HG02642 (cell line): Measurements from ENCODE around the gene BAD.

ENCODE experiments used
- ATAC-seq: cut with Tn5 transposase; IDR thresholded peaks from one replicate; pipeline ENCODE4 v1.9.1; 2021; ENCODE audit warnings: mild to moderate bottlenecking; ENCODE audit not compliant: unreplicated experiment, poor library complexity

BAD gene

DNA sequence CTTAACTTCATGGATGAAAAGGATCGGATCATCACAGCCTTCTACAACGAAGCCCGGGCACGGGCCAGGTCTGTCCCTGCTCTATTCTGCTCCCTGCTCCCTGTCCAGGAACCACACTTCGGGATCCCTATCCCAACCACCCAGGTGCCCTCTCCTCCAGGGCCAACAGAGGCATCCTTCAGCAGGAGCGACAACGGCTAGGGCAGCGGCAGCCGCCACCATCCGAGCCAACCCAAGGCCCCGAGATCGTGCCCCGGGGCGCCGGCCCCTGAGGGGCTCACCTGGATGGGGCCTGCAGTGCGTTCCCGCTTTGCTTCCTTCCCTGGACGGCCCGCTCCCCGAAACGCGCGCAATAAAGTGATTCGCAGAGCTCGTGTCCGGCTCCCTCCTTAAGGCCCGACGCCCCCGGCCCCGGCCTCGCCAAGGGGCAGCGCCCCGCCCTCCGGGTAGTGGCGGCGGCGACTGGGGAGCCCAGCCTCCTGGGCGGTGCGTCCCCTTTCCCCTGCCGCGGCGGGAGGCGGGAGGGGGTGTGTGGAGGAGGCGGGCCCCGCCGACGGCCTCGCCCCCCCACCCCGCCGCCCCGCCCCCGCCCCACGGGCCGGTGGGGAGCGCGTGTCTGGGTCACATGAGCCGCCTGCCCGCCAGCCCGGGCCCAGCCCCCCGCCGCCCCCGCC, 50.4 kb downstream of the BAD start, which contains the start of gene VEGFB:
TSS of gene VEGFB (plus strand) at position 672 of the 674 bp plus-strand sequence. CDS start 250 bp downstream, outside the sequence.
- ATAC-seq, result peak; percentile 40

DNA sequence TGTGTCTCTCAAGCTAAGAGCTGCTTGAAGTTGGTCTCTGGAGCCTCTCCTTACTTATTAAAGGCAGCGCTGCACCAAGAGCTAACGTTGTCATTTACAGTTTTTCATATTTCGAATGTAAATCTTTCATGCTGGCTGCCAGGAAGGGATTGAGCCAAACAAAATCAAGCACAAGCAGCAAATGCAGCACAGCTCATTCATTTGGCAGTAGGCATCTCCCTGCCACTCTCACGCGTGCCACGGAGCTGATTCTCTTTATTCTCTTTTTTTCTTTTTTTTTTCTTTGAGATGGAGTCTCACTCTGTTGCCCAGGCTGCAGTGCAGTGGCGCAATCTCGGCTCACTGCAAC, 51.5 kb downstream of the BAD start:
- ATAC-seq, result no peak

DNA sequence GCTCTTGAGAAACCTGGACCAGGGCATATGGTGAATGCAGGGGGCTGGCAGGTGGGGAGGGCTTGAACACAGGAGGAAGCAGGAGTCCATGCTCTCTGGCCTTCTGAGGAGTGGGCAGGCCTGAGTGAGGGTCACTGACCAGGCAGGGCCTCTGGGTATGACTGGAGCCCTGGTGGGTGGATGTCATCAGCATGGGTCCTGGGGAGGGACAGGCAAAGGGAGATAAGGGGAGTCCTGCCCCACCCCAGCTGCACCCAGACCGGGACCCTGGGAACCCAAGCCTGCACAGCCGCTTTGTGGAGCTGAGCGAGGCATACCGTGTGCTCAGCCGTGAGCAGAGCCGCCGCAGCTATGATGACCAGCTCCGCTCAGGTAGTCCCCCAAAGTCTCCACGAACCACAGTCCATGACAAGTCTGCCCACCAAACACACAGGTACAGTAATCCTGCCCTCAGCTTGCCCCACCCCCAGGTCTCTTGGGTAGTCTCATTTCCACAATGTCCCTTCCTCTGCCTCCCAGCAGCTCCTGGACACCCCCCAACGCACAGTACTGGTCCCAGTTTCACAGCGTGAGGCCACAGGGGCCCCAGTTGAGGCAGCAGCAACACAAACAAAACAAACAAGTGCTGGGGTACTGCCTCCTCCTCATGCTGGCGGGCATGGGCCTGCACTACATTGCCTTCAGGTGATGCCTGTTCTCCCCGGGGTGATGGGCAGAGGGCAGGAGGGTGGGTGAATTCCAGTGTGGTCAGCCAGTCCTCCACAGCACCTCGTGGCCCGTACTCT, 52.1 kb downstream of the BAD start:
- no peak for ATAC-seq

DNA sequence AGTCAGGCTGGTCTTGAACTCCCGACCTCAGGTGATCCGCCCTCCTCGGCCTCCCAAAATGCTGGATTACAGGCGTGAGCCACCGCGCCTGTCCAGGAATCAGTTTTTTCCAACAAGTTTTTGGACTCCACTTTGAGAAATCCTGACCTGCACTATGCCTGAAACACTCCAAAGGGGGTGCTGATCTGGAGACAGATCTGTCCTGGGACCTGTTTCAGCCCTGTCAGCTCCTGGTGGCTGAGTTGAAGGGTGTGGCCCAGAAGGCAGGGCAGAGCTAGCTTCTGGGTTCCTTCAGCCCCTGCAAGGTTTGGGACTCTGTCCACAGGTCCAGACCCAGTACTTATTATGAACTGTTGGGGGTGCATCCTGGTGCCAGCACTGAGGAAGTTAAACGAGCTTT, 52.9 kb downstream of the BAD start:
- ATAC-seq, result no peak

DNA sequence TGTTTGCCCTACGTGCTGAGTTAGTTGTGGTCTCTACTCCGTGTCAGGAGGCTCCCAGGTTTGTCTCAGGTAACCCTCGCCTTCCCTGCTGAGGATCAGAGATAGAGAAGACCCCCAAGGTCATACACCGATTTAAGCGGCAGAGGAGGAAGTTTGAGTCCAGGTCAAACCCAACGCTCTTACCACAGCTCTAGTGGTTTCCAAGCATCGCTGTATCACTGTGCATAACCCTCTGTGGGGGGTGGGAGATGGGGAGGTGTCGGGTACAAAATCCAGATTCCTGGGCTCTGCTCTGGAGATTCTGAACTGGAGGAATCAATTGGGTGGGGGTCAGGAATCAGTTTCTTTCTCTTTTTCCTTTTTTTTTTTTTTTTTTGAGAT, 53.5 kb downstream of the BAD start:
- ATAC-seq, result no peak

DNA sequence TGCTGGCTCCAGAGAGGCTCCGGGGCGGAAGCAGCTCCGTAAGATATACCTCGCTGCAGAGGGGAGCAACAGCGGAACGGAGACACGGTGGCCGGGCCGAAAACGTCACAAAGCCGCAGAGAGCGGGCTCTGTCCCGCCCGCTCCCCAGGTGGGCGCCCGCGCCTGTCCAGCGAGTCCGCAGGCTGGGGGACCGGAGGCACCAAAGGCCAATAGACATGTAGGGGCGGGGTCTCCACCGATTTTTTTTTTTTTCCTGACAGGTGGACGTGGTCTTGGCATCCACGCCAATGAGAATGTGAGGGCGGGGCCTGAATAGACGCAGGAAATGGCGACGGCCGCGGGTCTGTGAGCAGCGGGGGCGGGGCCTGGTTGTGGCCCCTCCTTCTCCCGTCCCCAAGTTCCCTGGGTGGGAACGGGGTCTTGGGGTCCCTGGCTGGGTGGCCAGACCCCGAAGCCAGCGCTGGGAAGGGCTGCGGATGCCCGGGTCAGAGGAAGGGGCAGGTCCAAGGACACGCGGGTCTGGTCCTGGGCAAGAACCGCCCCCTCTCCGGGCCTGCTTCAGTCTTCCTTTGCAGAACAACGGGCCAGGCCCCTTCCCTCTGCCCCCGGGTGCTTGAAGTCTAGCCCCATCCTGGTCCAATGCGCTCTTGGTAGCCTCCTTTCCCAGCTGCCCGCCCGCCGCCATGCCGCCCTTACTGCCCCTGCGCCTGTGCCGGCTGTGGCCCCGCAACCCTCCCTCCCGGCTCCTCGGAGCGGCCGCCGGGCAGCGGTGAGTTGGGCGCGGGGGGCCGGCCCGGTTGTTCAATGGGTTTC, 54.1 kb downstream of the BAD start, which contains the start of gene DNAJC4:
TSS of gene DNAJC4 (plus strand) at position 378 of the 814 bp plus-strand sequence. CDS start at position 685, 307 bp downstream.
- peak; percentile 53 for ATAC-seq

DNA sequence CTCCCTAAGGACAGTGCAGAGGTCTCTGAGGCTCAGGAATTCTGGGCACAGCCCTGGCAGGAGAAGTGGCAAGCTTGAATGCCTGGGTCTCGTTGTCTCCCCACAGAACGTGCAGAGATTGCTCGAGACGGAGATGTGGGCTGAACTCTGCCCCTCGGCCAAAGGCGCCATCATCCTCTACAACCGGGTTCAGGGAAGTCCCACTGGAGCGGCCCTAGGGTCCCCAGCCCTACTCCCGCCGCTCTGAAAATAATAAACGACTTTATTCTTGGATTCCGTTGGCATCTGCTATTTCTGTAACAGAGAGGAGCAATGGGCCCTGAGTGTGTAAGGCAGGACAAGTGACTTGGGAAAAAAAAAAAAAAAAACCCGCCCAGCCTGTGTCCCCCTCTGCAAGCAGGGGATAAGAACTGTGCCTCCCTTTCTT, 54.7 kb downstream of the BAD start:
- no peak for ATAC-seq

DNA sequence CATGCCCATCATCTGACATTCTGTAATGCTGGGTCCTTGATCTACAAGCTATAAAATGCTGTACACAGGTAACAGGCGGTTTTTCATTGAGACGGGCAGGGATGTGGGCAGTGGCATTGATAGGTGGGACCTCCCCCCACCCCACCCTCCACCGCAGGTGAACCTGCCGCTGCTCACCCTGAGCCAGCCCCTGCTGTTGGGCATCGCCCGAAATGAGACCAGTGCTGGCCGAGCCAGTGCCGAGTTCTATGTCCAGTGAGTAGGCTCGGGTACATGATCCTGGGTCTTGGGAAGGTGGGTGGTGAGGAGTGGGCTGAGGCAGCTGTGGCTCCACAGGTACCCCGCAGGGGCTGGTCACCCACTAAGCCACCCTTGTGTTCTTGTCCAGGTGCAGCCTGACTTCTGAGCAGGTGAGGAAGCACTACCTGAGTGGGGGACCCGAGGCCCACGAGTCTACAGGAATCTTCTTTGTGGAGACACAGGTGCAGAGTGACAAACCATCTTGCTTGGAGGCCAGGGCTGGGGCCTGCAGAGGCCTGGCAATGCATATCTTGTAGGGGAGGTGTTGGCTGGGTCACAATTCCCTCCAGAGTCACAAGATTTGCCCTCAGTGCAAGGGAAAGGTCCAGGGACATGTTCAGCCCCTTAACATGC, 55.2 kb downstream of the BAD start:
- ATAC-seq, result no peak

DNA sequence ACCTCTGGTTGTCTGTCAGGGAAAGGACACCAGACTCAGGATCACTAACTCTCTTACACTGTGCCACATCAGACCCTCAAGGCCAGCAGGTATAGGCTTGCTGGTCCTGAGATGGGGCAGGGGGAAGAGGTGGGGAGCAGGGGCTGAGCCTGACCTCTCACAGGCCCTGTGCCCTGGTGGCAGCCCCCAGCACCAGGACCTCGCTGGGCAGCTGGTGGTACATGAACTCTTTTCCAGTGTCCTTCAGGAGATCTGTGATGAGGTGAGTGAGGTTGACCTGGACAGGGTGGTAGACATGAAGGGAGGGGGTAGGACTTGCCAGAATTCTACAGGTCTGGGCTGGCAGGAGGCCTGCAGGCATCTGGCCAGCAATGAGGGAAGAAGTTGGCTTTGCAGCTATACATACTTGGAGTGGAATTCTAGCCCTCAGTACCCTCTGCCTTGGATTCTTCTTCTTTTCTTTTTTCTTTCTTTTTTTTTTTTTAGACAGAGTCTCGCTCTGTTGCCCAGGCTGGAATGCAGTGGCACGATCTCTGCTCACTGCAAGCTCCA, 57.0 kb downstream of the BAD start:
- ATAC-seq, result no peak

DNA sequence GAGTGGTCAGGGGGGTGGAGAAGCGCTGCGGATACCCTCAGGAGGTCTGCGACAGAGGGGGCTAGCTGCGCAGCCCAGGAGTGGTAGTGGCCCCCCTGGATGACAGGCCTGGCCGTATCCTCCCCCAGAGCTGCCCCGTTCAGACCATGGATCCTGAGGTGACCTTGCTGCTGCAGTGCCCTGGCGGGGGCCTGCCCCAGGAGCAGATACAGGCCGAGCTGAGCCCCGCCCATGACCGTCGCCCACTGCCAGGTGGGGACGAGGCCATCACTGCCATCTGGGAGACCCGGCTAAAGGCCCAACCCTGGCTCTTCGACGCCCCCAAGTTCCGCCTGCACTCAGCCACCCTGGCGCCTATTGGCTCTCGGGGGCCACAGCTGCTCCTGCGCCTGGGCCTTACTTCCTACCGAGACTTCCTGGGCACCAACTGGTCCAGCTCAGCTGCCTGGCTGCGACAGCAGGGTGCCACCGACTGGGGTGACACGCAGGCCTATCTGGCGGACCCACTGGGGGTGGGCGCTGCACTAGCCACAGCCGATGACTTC, 57.9 kb downstream of the BAD start:
- peak; percentile 31 for ATAC-seq

DNA sequence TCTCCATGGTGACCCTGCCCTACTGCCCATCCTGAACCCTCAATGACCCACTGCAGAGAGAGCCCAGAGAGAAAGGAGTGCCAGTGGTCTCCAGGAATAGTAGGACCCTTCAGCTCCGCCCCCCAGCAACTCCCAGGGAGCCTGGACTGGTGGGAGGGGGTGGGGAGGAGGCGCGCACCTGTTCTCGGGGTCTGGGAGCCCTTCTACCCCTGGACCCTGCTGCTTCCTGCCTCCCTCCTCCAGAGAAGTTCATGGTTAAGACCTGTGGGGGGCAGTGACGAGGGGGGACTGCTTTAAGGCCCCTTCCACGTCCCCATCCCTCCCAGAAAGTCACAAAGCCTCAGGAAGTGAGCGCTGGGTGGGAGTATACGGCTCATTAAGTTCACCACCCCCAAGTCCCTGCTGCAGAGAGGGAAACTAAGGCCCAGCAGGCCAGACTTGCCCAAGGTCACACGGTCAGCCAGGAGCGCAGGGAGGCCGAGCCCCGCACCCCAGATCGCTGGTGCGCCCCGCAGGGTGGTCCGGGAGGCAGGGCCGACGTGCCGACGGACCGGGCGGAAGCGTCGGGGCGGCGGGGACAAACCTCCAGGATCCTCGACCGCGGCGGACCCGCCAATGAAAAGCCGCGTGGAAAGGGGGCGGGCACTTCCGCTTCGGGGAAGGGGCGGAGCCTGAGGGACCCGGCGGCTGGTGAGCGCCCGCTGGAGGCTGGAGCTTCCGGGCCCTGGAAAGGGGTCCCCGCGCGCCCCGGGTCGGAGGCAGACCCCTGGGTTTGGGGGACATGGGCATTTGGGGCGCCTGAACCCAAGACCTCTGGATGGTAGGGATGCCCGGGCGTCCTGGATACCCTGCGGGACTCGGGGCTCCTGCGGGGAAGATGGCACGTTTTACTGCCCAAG, 58.6 kb downstream of the BAD start, which contains the start of the genes NUDT22 and TRPT1:
TSS of gene NUDT22 (plus strand) at position 667 of the 899 bp plus-strand sequence. CDS start 379 bp downstream, outside the sequence.
TSS of gene TRPT1 (minus strand) at position 579 of the 899 bp plus-strand sequence. CDS start at position 253, 326 bp downstream.
- peak; percentile 48 for ATAC-seq

DNA sequence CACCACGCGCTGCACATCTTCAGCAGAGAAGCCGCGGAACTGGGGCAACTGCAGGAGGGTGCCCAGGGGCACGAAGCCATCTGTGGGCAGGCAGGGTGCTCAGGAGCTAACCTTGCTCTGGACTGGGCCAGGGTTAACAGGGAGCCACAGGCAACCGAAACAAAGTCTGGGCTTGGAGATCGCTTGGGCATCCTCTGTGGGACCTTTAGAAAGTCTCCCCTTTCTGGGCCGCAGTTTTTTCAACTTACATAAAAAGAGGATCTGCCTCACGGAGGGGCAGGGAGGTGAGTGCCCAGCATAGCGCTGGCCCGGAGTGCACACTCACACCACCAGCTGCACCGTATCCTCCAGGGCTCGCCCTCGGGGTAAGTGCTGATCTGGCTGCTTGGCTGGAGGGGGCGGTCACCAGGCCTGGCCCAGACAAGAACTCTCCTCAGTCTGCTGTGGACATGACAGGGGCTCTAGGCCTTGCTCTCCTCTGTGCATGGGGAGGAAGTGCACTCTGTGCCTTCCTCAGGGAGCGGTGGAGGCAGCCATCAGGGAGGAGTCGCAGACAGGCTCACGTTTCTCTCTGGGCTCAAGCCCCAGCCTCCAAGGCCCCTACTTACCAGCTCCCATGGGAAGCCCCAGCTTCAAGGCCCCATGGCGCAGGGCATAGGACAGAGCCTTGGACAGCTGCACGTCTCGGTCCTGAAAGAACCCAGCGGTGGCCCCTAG, 59.4 kb downstream of the BAD start:
- ATAC-seq, result no peak

DNA sequence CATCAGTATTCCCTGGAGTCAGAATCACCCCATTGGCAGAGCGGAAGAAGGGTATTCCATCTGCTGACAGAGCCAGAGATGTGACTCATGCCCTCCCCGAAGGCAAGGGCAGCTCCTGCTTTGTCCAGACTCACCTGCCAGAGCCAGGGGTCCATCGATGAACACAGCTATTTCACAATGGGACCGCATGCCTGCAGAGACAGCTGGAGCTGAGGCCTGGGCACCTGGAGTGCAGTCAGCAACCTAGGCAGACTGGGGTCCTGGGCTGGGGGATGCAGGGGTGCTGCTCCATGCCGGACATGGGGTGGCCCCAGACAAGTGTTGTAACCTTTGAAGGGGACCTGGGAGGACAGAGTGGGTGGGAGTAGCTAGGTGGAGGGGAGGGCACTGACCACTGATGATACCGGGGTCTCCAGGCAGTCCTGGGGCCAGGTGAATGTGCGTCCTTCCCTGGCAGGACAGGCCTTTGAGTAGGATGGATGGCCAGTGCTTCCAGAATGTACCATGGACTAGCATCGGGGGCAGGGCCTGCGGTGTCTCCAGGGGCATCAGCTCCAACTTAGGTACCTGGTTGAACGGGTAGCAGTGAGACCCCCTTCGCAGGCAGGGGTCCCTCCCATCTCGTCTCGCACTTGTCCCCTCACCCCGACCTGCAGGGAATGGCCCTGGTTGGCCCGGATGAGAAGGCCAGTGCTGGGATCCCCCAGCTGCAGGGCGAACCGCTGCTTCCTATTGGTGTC, 60.1 kb downstream of the BAD start:
- no peak for ATAC-seq

DNA sequence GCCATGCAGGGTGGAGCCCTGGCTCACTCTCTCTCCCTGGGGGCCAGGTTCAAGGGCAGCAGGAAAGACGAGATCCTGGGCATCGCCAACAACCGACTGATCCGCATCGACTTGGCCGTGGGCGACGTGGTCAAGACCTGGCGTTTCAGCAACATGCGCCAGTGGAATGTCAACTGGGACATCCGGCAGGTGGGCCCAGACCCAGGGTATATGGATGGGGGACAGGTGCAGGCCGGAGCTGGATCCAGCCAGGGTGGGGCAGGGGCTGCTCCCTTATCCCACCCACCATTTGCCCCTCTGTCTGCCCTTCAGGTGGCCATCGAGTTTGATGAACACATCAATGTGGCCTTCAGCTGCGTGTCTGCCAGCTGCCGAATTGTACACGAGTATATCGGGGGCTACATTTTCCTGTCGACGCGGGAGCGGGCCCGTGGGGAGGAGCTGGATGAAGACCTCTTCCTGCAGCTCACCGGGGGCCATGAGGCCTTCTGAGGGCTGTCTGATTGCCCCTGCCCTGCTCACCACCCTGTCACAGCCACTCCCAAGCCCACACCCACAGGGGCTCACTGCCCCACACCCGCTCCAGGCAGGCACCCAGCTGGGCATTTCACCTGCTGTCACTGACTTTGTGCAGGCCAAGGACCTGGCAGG, 61.3 kb downstream of the BAD start:
- ATAC-seq, result no peak

DNA sequence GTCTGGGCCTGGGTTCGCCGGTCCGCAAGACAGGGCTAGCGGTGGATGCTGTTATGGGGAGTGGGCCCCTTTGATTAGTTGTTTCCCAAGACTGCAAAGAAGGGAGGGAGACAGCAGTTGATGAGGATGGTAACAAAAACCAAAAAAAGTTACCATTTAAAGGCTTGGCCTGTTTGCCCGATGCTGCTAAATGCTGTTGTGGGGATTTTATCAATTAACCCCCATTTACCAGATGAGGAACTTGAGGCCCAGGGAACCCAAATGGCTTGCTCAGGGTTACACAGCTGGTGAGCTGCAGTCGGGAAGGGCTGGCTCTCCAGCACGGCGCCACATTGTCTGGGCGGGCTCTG, 61.8 kb downstream of the BAD start:
- no peak for ATAC-seq

DNA sequence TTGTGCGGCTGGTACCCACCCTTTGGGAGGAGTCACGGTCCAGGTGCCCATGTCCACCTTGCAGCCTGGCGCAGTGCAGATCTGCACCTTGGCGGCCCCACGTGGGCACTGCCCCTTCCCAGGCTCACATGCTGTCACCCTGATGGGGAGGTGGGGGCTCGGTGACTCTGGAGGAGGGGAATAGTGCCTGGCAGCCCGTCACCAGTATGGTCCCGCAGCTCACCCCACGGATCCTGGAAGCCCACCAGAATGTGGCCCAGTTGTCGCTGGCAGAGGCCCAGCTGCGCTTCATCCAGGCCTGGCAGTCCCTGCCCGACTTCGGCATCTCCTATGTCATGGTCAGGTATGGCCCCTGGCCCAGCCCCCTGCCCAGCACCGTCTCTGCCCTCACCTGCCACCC, 63.7 kb downstream of the BAD start:
- ATAC-seq, result no peak

DNA sequence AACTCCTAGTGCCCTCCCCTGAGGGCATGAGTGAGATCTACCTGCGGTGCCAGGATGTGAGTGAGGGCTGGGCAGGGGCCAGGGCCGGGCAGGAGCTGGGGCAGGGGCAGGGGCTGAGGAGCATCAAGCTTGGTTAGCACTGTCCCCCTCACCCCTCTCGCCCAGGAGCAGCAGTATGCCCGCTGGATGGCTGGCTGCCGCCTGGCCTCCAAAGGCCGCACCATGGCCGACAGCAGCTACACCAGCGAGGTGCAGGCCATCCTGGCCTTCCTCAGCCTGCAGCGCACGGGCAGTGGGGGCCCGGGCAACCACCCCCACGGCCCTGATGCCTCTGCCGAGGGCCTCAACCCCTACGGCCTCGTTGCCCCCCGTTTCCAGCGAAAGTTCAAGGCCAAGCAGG, 64.2 kb downstream of the BAD start:
- ATAC-seq, result no peak
